Prostate gland (tissue), 2 donors: Measurements from ENCODE around the gene GNS. TPM values are rescaled to one million over a fixed set of nuclear protein-coding genes. Genes with fewer than 3 reads are reported as not detected.

Source experiments
- DNase-seq: peaks from one replicate; pipeline ENCODE4 v3.0.0-alpha.2; 2019; ENCODE audit warnings: low spot score
- H3K27ac ChIP-seq, 2 donors: fragments of 200-600 bp; sonication (generic); 2 replicates each; pipeline ENCODE4 v1.5.1; 2017 to 2019
- H3K27me3 ChIP-seq: fragments of 200-600 bp; sonication (generic); replicated peaks from 2 replicates; pipeline ENCODE4 v1.5.1; 2019; ENCODE audit not compliant: insufficient read depth
- H3K36me3 ChIP-seq, 2 donors: fragments of 200-600 bp; sonication (generic); 1 replicate in 1 of 2; 2 replicates in 1 of 2; pipeline versions ENCODE4 v1.5.1 to v1.8.1; 2017 to 2019
- H3K4me1 ChIP-seq: fragments of 200-600 bp; sonication (generic); replicated peaks from 2 replicates; pipeline ENCODE4 v1.5.1; 2019
- H3K4me3 ChIP-seq, 2 donors: fragments of 200-600 bp; sonication (generic); 2 replicates each; pipeline ENCODE4 v1.5.1; 2017 to 2019
- H3K9me3 ChIP-seq: fragments of 200-600 bp; sonication (generic); 2 replicates; pipeline ENCODE4 v1.5.1; 2017
- POLR2A ChIP-seq: fragments of 450-650 bp; IDR thresholded peaks from one replicate; pipeline ENCODE4 v1.6.1; 2016; ENCODE audit warnings: antibody characterized with exemption, mild to moderate bottlenecking
- POLR2AphosphoS5 ChIP-seq: sonication (generic); formaldehyde crosslinking; IDR thresholded peaks from one replicate; pipeline ENCODE4 v1.6.1; 2017; ENCODE audit warnings: antibody characterized with exemption
- WGBS: methylation state at CpG from one replicate; pipeline ENCODE4 v1.1.5; 2018; 5-methylcytosine and 5-hydroxymethylcytosine counted together
- intact Hi-C: fragments of 100-400 bp; cut with DNase I; formaldehyde crosslinking; loops from one replicate; pipeline ENCODE4 v1.14.2; 2022
- total RNA-seq, 2 donors: library from RNA; depleted of rRNA; stranded (reverse); fragments of >200 nt; gene quantifications; one replicate each; pipeline ENCODE4 v1.1.0, GENCODE V29; 2016
- TF ChIP-seq, protein P1 (sequence below), 4 experiments: fragments of 200-600 bp in 2 of 4; fragments of 450-650 bp in 2 of 4; sonication (generic) in 2 of 4; IDR thresholded peaks; 1 replicate in 3 of 4; 2 replicates in 1 of 4; pipeline ENCODE4 v1.5.1; 2016 to 2019; ENCODE audit warnings: antibody characterized with exemption in 4 of 4, mild to moderate bottlenecking in 2 of 4, moderate library complexity in 2 of 4

Gene GNS
- total RNA-seq, 2 donors from 2014 or later, result 77.7 to 98.7 TPM

DNA sequence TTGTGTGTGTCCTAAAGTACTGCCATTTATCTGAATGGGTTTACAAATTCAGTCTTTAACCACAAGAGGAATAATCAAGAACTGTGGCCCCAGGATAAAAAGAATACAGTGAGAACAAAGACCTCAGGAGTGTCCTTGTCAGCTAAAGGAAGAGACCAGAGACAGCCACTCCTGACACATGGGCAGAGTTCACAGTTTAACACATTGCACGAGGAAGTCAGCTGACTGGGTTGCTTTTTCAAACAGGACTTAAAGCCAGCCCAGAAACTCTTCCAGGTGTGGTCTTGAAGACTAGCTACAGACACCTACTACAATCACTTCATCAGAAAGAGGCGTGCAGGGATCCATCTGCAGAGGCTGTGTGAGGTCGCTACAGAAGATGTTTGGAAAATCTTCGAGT, 42.8 kb downstream of the GNS start:
- no peak overlapping the region for H3K27ac ChIP-seq
- 95% methylated on average over 4 of the region's 4 CpGs for WGBS
- H3K4me3 ChIP-seq, result no peak overlapping the region
- no peaks in the 10 kb centered on the region for H3K4me1 ChIP-seq
- TF ChIP-seq POLR2A (no peak), POLR2AphosphoS5 (no peak)
- TF ChIP-seq, protein P1, sequence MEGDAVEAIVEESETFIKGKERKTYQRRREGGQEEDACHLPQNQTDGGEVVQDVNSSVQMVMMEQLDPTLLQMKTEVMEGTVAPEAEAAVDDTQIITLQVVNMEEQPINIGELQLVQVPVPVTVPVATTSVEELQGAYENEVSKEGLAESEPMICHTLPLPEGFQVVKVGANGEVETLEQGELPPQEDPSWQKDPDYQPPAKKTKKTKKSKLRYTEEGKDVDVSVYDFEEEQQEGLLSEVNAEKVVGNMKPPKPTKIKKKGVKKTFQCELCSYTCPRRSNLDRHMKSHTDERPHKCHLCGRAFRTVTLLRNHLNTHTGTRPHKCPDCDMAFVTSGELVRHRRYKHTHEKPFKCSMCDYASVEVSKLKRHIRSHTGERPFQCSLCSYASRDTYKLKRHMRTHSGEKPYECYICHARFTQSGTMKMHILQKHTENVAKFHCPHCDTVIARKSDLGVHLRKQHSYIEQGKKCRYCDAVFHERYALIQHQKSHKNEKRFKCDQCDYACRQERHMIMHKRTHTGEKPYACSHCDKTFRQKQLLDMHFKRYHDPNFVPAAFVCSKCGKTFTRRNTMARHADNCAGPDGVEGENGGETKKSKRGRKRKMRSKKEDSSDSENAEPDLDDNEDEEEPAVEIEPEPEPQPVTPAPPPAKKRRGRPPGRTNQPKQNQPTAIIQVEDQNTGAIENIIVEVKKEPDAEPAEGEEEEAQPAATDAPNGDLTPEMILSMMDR (IDR thresholded peaks at IDR 0.05), result no peak
- no peaks in the 10 kb centered on the region for H3K27me3 ChIP-seq
- intact Hi-C loops, result no loop called here
- no peaks in the 10 kb centered on the region for H3K9me3 ChIP-seq
- H3K36me3 ChIP-seq, result peaks cover 0 to 3% of the 10 kb centered on the region in 2 donors
- no peak for DNase-seq

DNA sequence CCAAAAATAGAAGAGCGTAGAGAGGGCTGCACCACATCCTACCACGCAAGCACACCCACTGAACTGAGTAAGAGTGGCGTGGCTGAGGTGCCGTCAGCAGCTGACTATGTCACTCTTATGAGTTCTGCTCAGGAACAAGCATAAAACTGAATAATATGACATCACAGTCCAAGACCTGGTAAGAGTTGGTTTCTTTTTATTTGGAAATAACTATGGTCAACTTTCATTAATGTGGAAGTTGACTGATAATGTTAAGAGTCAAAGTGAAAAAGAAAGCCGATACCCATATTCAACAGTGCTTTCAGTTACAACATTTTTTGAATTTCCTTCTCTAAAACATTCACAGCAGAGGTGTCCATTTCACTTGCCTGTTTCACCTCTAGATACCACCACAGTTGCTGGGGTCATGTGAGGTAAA, 44.6 kb downstream of the GNS start:
- H3K27me3 ChIP-seq, result no peaks in the 10 kb centered on the region
- WGBS, result 88% methylated on average over 5 of the region's 5 CpGs
- intact Hi-C loops, result no loop called here
- H3K4me3 ChIP-seq, result no peak overlapping the region
- H3K9me3 ChIP-seq, result no peaks in the 10 kb centered on the region
- DNase-seq, result no peak
- peaks cover 0 to 3% of the 10 kb centered on the region in 2 donors for H3K36me3 ChIP-seq
- H3K4me1 ChIP-seq, result no peaks in the 10 kb centered on the region
- H3K27ac ChIP-seq, result no peak overlapping the region
- no peak for TF ChIP-seq POLR2AphosphoS5
- TF ChIP-seq, protein P1 (IDR thresholded peaks at IDR 0.05), result no peak
- no peak for TF ChIP-seq POLR2A

DNA sequence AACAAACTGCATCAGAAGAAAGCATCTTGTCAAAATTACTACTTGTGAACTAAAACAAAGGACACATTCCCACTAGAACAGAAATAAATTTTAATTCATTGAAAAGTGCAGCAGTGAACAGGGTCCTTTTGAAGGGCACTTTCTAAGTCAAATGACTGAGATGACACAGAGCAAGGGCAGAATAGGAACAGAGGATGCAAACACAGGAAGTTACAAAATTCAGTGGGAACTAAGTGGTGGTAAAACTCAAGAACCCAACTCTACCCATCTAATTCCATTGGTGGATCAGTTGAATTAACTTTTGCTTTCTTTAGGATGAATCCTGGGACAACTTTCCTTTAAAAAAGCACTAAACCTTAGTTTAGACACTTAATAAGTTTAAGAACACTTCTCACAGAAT, 45.8 kb downstream of the GNS start:
- no peak overlapping the region for H3K27ac ChIP-seq
- H3K4me1 ChIP-seq, result no peaks in the 10 kb centered on the region
- TF ChIP-seq POLR2A (no peak), POLR2AphosphoS5 (no peak)
- TF ChIP-seq, protein P1 (IDR thresholded peaks at IDR 0.05), result no peak
- no peaks in the 10 kb centered on the region for H3K36me3 ChIP-seq
- intact Hi-C loops, result no loop called here
- H3K9me3 ChIP-seq, result no peaks in the 10 kb centered on the region
- H3K27me3 ChIP-seq, result no peaks in the 10 kb centered on the region
- no peak for DNase-seq
- no peak overlapping the region for H3K4me3 ChIP-seq

DNA sequence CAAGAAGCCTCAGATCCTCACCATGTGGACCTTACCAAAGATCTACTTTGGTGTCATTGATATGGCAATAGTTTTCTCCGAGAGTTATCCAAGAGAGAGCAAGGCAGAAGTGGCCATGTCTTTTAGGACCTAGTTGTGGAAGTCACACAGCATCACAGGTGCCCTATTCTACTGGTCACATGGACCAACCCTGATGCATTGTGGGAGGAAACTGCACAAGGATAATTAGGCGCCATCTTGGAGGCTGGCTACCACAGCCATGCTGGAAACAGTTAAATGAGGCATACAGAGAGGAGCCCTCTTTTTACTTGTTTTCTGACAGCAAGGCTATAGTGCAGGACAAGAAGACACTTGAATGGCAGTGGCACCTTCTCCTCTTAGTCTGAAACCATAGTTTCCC, 49.8 kb downstream of the GNS start:
- intact Hi-C loops, result no loop called here
- Histone ChIP-seq H3K9me3 (no peaks in the 10 kb centered on the region), H3K27me3 (no peaks in the 10 kb centered on the region), H3K27ac (no peak overlapping the region), H3K4me3 (no peak overlapping the region), H3K4me1 (no peaks in the 10 kb centered on the region), H3K36me3 (no peaks in the 10 kb centered on the region)
- TF ChIP-seq, protein P1 (IDR thresholded peaks at IDR 0.05), result no peak
- TF ChIP-seq POLR2A (no peak), POLR2AphosphoS5 (no peak)
- WGBS, result 100% methylated on average over 2 of the region's 2 CpGs
- DNase-seq, result no peak

DNA sequence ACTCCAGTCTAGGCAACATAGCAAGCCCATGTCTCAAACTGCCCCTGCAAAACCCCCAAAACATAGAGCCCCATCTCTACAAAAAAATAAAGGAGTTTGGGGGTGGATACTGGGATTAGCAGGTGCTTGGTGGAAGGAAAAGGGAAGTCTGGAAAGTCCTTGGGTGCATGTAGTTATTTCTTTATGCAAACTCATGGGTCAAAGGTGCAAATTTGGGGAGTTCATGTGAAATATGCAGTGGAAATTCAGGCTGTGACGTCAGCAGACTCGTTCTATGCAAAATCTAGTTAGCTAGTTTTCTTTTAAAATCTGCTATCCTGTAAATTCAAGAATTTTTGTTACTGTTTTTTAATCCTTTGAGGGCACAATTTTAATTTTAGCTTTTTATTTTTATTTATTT, 51.3 kb downstream of the GNS start:
- Histone ChIP-seq H3K9me3 (no peaks in the 10 kb centered on the region), H3K36me3 (no peaks in the 10 kb centered on the region), H3K4me3 (no peak overlapping the region), H3K4me1 (no peaks in the 10 kb centered on the region), H3K27me3 (no peaks in the 10 kb centered on the region), H3K27ac (no peak overlapping the region)
- 93% methylated on average over 2 of the region's 2 CpGs for WGBS
- TF ChIP-seq POLR2A (no peak), POLR2AphosphoS5 (no peak)
- TF ChIP-seq, protein P1 (IDR thresholded peaks at IDR 0.05), result no peak
- intact Hi-C loops, result no loop called here
- no peak for DNase-seq
